ENCODE data around the gene ABHD16A. TPM values are rescaled to one million over a fixed set of nuclear protein-coding genes. Genes with fewer than 3 reads are reported as not detected.
A peak's percentile ranks its signal among the peaks of the same experiment; 100 is the strongest.

The ABHD16A gene
- total and polyA plus RNA-seq, 2 of the 13 experiments (the other 11 are each of a cell fraction or from before 2014, with no cell fraction given): 43.5 to 45.4 TPM

GRCh38 chr6:31660381-31661261 lies 42.5 kb downstream of the ABHD16A start, which contains the start of gene C6orf47 (continued):
- peak; percentile 95 for TF ChIP-seq TAF15 (IDR thresholded peaks at IDR 0.05; ENCODE audit: low read depth, low read length, poor library complexity, severe bottlenecking)
- no peak for TF ChIP-seq MZF1 (CRISPR knock-in tag; IDR thresholded peaks at IDR 0.05; ENCODE audit: borderline replicate concordance)
- no peak for TF ChIP-seq RARG (CRISPR knock-in tag; IDR thresholded peaks at IDR 0.05; ENCODE audit: low read depth)
- TF ChIP-seq SMAD3 (CRISPR knock-in tag; IDR thresholded peaks at IDR 0.05): no peak
- TF ChIP-seq, protein P1, sequence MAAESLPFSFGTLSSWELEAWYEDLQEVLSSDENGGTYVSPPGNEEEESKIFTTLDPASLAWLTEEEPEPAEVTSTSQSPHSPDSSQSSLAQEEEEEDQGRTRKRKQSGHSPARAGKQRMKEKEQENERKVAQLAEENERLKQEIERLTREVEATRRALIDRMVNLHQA (CRISPR knock-in tag; IDR thresholded peaks at IDR 0.05): no peak; the same call in 1 of the 2 replicates
- TF ChIP-seq HMGA1 (CRISPR knock-in tag; conservative IDR thresholded peaks at IDR 0.05): no peak
- TF ChIP-seq, protein P2, sequence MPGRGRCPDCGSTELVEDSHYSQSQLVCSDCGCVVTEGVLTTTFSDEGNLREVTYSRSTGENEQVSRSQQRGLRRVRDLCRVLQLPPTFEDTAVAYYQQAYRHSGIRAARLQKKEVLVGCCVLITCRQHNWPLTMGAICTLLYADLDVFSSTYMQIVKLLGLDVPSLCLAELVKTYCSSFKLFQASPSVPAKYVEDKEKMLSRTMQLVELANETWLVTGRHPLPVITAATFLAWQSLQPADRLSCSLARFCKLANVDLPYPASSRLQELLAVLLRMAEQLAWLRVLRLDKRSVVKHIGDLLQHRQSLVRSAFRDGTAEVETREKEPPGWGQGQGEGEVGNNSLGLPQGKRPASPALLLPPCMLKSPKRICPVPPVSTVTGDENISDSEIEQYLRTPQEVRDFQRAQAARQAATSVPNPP (CRISPR knock-in tag; IDR thresholded peaks at IDR 0.05): peak; percentile 88; the same call in 1 of the 2 replicates
- 0 out of 2 replicates have a peak, but pooled peaks have one; percentile 82 for TF ChIP-seq ZNF556 (CRISPR knock-in tag; IDR thresholded peaks at IDR 0.05; ENCODE audit: borderline replicate concordance)
- peak; percentile 94 for TF ChIP-seq NFKB2 (CRISPR knock-in tag; IDR thresholded peaks at IDR 0.05; ENCODE audit: borderline replicate concordance)
- peak; percentile 62; the same call in 1 of the 2 replicates for TF ChIP-seq ZNF788 (CRISPR knock-in tag; IDR thresholded peaks at IDR 0.05; ENCODE audit: borderline replicate concordance)
- no peak for TF ChIP-seq HNRNPK (IDR thresholded peaks at IDR 0.05; ENCODE audit: low read depth, low read length, poor library complexity, severe bottlenecking)
- TF ChIP-seq HOXA5 (CRISPR knock-in tag; IDR thresholded peaks at IDR 0.05): peak; percentile 94
- TF ChIP-seq TEAD2 (CRISPR knock-in tag; IDR thresholded peaks at IDR 0.05): peak; percentile 76; the same call in 1 of the 2 replicates
- TF ChIP-seq, protein P3, sequence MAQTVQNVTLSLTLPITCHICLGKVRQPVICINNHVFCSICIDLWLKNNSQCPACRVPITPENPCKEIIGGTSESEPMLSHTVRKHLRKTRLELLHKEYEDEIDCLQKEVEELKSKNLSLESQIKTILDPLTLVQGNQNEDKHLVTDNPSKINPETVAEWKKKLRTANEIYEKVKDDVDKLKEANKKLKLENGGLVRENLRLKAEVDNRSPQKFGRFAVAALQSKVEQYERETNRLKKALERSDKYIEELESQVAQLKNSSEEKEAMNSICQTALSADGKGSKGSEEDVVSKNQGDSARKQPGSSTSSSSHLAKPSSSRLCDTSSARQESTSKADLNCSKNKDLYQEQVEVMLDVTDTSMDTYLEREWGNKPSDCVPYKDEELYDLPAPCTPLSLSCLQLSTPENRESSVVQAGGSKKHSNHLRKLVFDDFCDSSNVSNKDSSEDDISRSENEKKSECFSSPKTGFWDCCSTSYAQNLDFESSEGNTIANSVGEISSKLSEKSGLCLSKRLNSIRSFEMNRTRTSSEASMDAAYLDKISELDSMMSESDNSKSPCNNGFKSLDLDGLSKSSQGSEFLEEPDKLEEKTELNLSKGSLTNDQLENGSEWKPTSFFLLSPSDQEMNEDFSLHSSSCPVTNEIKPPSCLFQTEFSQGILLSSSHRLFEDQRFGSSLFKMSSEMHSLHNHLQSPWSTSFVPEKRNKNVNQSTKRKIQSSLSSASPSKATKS (CRISPR knock-in tag; IDR thresholded peaks at IDR 0.05): no peak
- no peak for TF ChIP-seq MTA3 (CRISPR knock-in tag; IDR thresholded peaks at IDR 0.05)
- peak; percentile 73; the same call in 1 of the 2 replicates for TF ChIP-seq SIN3A (IDR thresholded peaks at IDR 0.05; ENCODE audit: borderline replicate concordance, low read depth, low read length)
- no peak for TF ChIP-seq ZNF24 (IDR thresholded peaks at IDR 0.05)
- TF ChIP-seq ZMAT5 (CRISPR knock-in tag; IDR thresholded peaks at IDR 0.05; ENCODE audit: borderline replicate concordance, low read depth): no peak
- TF ChIP-seq SOX6 (IDR thresholded peaks at IDR 0.05): no peak
- TF ChIP-seq SOX6 (CRISPR knock-in tag; IDR thresholded peaks at IDR 0.05): no peak; the same call in 1 of the 2 replicates
- TF ChIP-seq ZEB1 (IDR thresholded peaks at IDR 0.05; ENCODE audit: insufficient replicate concordance, low read depth): no peak
- TF ChIP-seq FOXK1 (CRISPR knock-in tag; IDR thresholded peaks at IDR 0.05; ENCODE audit: borderline replicate concordance, low read depth): no peak
- no peak for TF ChIP-seq ZNF672 (CRISPR knock-in tag; IDR thresholded peaks at IDR 0.05)
- no peak for TF ChIP-seq GLI4 (CRISPR knock-in tag; IDR thresholded peaks at IDR 0.05; ENCODE audit: borderline replicate concordance)
